H1 (cell line): ENCODE data around the gene ARHGEF3. TPM values are rescaled to one million over a fixed set of nuclear protein-coding genes. Genes with fewer than 3 reads are reported as not detected.

Source experiments
- CTCF ChIA-PET: fragments of 300-600 bp; sonication (Branson Sonifier 250); formaldehyde crosslinking; loops from one replicate; lab custom pipeline; 2021; ENCODE audit not compliant: partially characterized antibody; lab: Charles Lee
- POLR2A ChIA-PET: fragments of 300-600 bp; sonication (Branson Sonifier 250); formaldehyde crosslinking; loops from one replicate; lab custom pipeline; 2021; ENCODE audit warnings: inconsistent platforms; ENCODE audit not compliant: partially characterized antibody; lab: Charles Lee
- DNase-seq, 2 experiments: peaks; one replicate each; pipeline versions ENCODE4 v3.0.0 to v3.0.0-alpha.2; 2010 to 2022; ENCODE audit warnings: low spot score in 2 of 2, low read depth in 1 of 2, mixed read lengths in 1 of 2
- FAIRE-seq: peaks from 2 replicates; lab custom pipeline; 2011; peaks lifted over from hg19 to GRCh38; lab: Jason Lieb, UNC
- H2AFZ ChIP-seq: 2 replicates; pipeline ENCODE4 v1.8.1; 2012; ENCODE audit warnings: low read length, inconsistent platforms
- H2AK5ac ChIP-seq: 2 replicates; pipeline ENCODE4 v1.6.1; 2013; ENCODE audit warnings: low read depth, low read length
- H2BK120ac ChIP-seq: replicated peaks from 2 replicates; pipeline ENCODE3; 2013; ENCODE audit warnings: low read depth, low read length, inconsistent platforms
- H2BK12ac ChIP-seq: 2 replicates; pipeline ENCODE4 v1.6.1; 2013; ENCODE audit warnings: low read depth, low read length
- H2BK15ac ChIP-seq: 2 replicates; pipeline ENCODE4 v1.6.1; 2013; ENCODE audit warnings: low read length
- H2BK20ac ChIP-seq: 2 replicates; pipeline ENCODE4 v1.6.1; 2013; ENCODE audit warnings: low read length
- H2BK5ac ChIP-seq: 2 replicates; pipeline ENCODE4 v1.6.1; 2013; ENCODE audit warnings: low read depth, low read length
- H3K14ac ChIP-seq: 2 replicates; pipeline ENCODE4 v1.6.1; 2013; ENCODE audit warnings: inconsistent platforms; ENCODE audit not compliant: insufficient read length
- H3K18ac ChIP-seq: 2 replicates; pipeline ENCODE4 v1.6.1; 2013; ENCODE audit warnings: low read length; ENCODE audit errors: extremely low read depth
- H3K23ac ChIP-seq: 2 replicates; pipeline ENCODE4 v1.6.1; 2013; ENCODE audit warnings: inconsistent platforms; ENCODE audit not compliant: insufficient read length
- H3K23me2 ChIP-seq: 2 replicates; pipeline ENCODE4 v1.6.1; 2013; ENCODE audit warnings: low read depth, low read length
- H3K27ac ChIP-seq: 2 replicates; pipeline ENCODE4 v1.6.1; 2011; ENCODE audit warnings: low read depth, low read length, inconsistent platforms
- H3K27me3 ChIP-seq, 4 experiments: replicated peaks in 1 of 4; 1 replicate in 1 of 4; 2 replicates in 3 of 4; pipeline versions ENCODE4 v1.6.1 to v1.8.1; 2011 to 2013; ENCODE audit warnings: low read length in 3 of 4, mild to moderate bottlenecking in 3 of 4, inconsistent platforms in 2 of 4, mixed read lengths in 2 of 4, moderate library complexity in 1 of 4; ENCODE audit not compliant: control insufficient read depth in 3 of 4, insufficient read depth in 3 of 4; ENCODE audit errors: extremely low read depth in 1 of 4
- H3K36me3 ChIP-seq, 4 experiments: 2 replicates each; pipeline versions ENCODE4 v1.6.1 to v1.8.1; 2011 to 2013; ENCODE audit warnings: mild to moderate bottlenecking in 4 of 4, low read length in 3 of 4, moderate library complexity in 2 of 4, control low read depth in 1 of 4, inconsistent platforms in 1 of 4; ENCODE audit not compliant: insufficient read depth in 4 of 4, control insufficient read depth in 2 of 4
- H3K4ac ChIP-seq: replicated peaks from 2 replicates; pipeline ENCODE3; 2013; ENCODE audit warnings: low read length, low read depth, mixed read lengths, inconsistent platforms; ENCODE audit not compliant: insufficient read length
- H3K4me1 ChIP-seq, 4 experiments: replicated peaks in 1 of 4; 1 replicate in 1 of 4; 2 replicates in 3 of 4; pipeline versions ENCODE4 v1.6.1 to v1.8.1; 2011 to 2013; ENCODE audit warnings: low read length in 3 of 4, inconsistent platforms in 2 of 4, mixed read lengths in 1 of 4; ENCODE audit not compliant: insufficient read depth in 4 of 4, control insufficient read depth in 3 of 4
- H3K4me2 ChIP-seq, 2 experiments: 2 replicates each; pipeline versions ENCODE4 v1.6.1 to v1.8.1; 2011 to 2013; ENCODE audit warnings: low read depth in 2 of 2, low read length in 2 of 2, control low read depth in 1 of 2, inconsistent platforms in 1 of 2, mild to moderate bottlenecking in 1 of 2; ENCODE audit not compliant: insufficient read depth in 1 of 2
- H3K4me3 ChIP-seq, 4 experiments: fragments of 200-600, 300-600 bp in 1 of 4; sonication (generic), shearing (Covaris generic), sonication (Bioruptor Twin) in 1 of 4; 2 replicates each; pipeline versions ENCODE4 v1.5.1 to v1.8.1; 2011 to 2016; ENCODE audit warnings: low read length in 4 of 4, low read depth in 3 of 4, control low read depth in 2 of 4, inconsistent platforms in 2 of 4, mild to moderate bottlenecking in 2 of 4, mixed read lengths in 1 of 4, moderate library complexity in 1 of 4; ENCODE audit not compliant: insufficient read depth in 2 of 4; ENCODE audit errors: extremely low read depth in 1 of 4
- H3K56ac ChIP-seq: replicated peaks from 2 replicates; pipeline ENCODE3; 2013; ENCODE audit warnings: low read depth, mild to moderate bottlenecking, mixed read lengths, low read length, inconsistent platforms; ENCODE audit not compliant: insufficient read length
- H3K79me1 ChIP-seq: 2 replicates; pipeline ENCODE4 v1.6.1; 2013; ENCODE audit warnings: low read depth, low read length, control low read depth
- H3K79me2 ChIP-seq, 2 experiments: 2 replicates each; pipeline versions ENCODE4 v1.6.1 to v1.8.1; 2012 to 2013; ENCODE audit warnings: low read length in 2 of 2, mild to moderate bottlenecking in 2 of 2, inconsistent platforms in 1 of 2; ENCODE audit not compliant: insufficient read depth in 2 of 2, control insufficient read depth in 1 of 2
- H3K9ac ChIP-seq, 4 experiments: replicated peaks in 1 of 4; 1 replicate in 1 of 4; 2 replicates in 3 of 4; pipeline versions ENCODE4 v1.6.1 to v1.8.1; 2011 to 2013; ENCODE audit warnings: low read depth in 3 of 4, low read length in 3 of 4, control low read depth in 2 of 4, mild to moderate bottlenecking in 2 of 4, moderate library complexity in 2 of 4, inconsistent platforms in 1 of 4; ENCODE audit errors: extremely low read depth in 1 of 4
- H3K9me3 ChIP-seq, 2 experiments: 2 replicates each; pipeline versions ENCODE4 v1.6.1 to v1.8.1; 2012 to 2013; ENCODE audit warnings: mild to moderate bottlenecking in 2 of 2, moderate library complexity in 2 of 2, control low read depth in 1 of 2, inconsistent platforms in 1 of 2, low read depth in 1 of 2, low read length in 1 of 2, mixed read lengths in 1 of 2; ENCODE audit not compliant: insufficient read depth in 2 of 2
- H4K20me1 ChIP-seq, 2 experiments: replicated peaks in 1 of 2; 2 replicates each; pipeline versions ENCODE3 to v1.8.1; 2011 to 2013; ENCODE audit warnings: inconsistent platforms in 2 of 2, low read length in 2 of 2, mild to moderate bottlenecking in 1 of 2; ENCODE audit not compliant: insufficient read depth in 2 of 2, control insufficient read depth in 1 of 2
- H4K5ac ChIP-seq: 2 replicates; pipeline ENCODE4 v1.6.1; 2013; ENCODE audit warnings: low read length, low read depth, mixed read lengths, inconsistent platforms; ENCODE audit not compliant: insufficient read length
- H4K8ac ChIP-seq: 2 replicates; pipeline ENCODE4 v1.8.0; 2013; ENCODE audit warnings: mild to moderate bottlenecking, moderate library complexity, low read length, inconsistent platforms; ENCODE audit not compliant: insufficient read depth; ENCODE audit errors: extremely low read depth
- H4K91ac ChIP-seq: replicated peaks from 2 replicates; pipeline ENCODE3; 2013; ENCODE audit warnings: low read length, mixed read lengths, inconsistent platforms; ENCODE audit not compliant: insufficient read length
- BACH1 ChIP-seq: IDR thresholded peaks from 2 replicates; pipeline ENCODE4 v1.6.1; 2012; ENCODE audit warnings: low read length, improper control_type of control experiment
- CREB1 ChIP-seq: IDR thresholded peaks from 2 replicates; pipeline ENCODE4 v1.6.1; 2012; ENCODE audit warnings: inconsistent platforms
- EGR1 ChIP-seq: IDR thresholded peaks from 2 replicates; pipeline ENCODE4 v1.6.1; 2011; ENCODE audit warnings: low read depth, low read length, borderline replicate concordance
- EZH2 ChIP-seq: fragments of 200-600 bp; sonication (generic); IDR thresholded peaks from 2 replicates; pipeline ENCODE4 v1.7.1; 2012; ENCODE audit warnings: low read depth, mild to moderate bottlenecking, moderate library complexity, low read length, inconsistent platforms; ENCODE audit not compliant: severe bottlenecking
- HDAC6 ChIP-seq: IDR thresholded peaks from one replicate; pipeline ENCODE4 v1.7.1; 2012; ENCODE audit warnings: low read depth, mild to moderate bottlenecking, inconsistent platforms, low read length, moderate library complexity
- MAFK ChIP-seq: IDR thresholded peaks from 2 replicates; pipeline ENCODE4 v1.6.1; 2012; ENCODE audit warnings: low read depth, mild to moderate bottlenecking, improper control_type of control experiment, low read length
- MAX ChIP-seq: IDR thresholded peaks from 2 replicates; pipeline ENCODE4 v1.6.1; 2012; ENCODE audit warnings: inconsistent platforms
- POU5F1 ChIP-seq: IDR thresholded peaks from 2 replicates; pipeline ENCODE4 v1.6.1; 2011; ENCODE audit warnings: low read depth, mild to moderate bottlenecking, low read length, moderate library complexity
- RAD21 ChIP-seq, 2 experiments: IDR thresholded peaks in 1 of 2; conservative IDR thresholded peaks in 1 of 2; 2 replicates each; pipeline ENCODE4 v1.6.1; 2011; ENCODE audit warnings: low read depth in 2 of 2, low read length in 2 of 2, improper control_type of control experiment in 1 of 2, inconsistent platforms in 1 of 2, mild to moderate bottlenecking in 1 of 2, moderate library complexity in 1 of 2
- RBBP5 ChIP-seq: IDR thresholded peaks from 2 replicates; pipeline ENCODE4 v1.7.1; 2012; ENCODE audit warnings: low read depth, mild to moderate bottlenecking, inconsistent platforms, low read length, moderate library complexity, borderline replicate concordance
- SIX5 ChIP-seq: IDR thresholded peaks from 2 replicates; pipeline ENCODE4 v1.6.1; 2011; ENCODE audit warnings: mild to moderate bottlenecking, low read depth, low read length
- WGBS, 2 experiments: shearing (Covaris generic) in 1 of 2; methylation state at CpG; one replicate each; pipeline versions ENCODE4 v1.1.6 to v1.1.7; 2013 to 2015; ENCODE audit warnings: low lambda C conversion rate in 2 of 2, mixed read lengths in 2 of 2, inconsistent platforms in 1 of 2, low coverage in 1 of 2, missing lambda C conversion rate in 1 of 2; ENCODE audit not compliant: insufficient replicate concordance in 2 of 2, insufficient coverage in 1 of 2, insufficient read length in 1 of 2; ENCODE audit errors: extremely low coverage in 1 of 2, missing lambda C conversion rate in 1 of 2; 5-methylcytosine and 5-hydroxymethylcytosine counted together
- polyA plus RNA-seq, 7 experiments: library from polyadenylated mRNA; depleted of rRNA in 3 of 7; stranded (reverse) in 5 of 7; unstranded in 2 of 7; fragments of >200 nt in 5 of 7; fragments of 200-250 nt in 2 of 7; gene quantifications; 1 replicate in 5 of 7; 2 replicates in 1 of 7; 4 replicates in 1 of 7; pipeline versions ENCODE4 v1.2.1 to v1.2.3, GENCODE V29; 2011 to 2013; ENCODE audit warnings: missing spikeins in 2 of 7, mixed read lengths in 2 of 7
- total RNA-seq: library from RNA; stranded (reverse); fragmentation: NEBNext Ultra II Directional; extraction: Animal tissue kit (Norgen Biotek cat#: 25700); gene quantifications from 2 replicates; pipeline ENCODE4 v1.2.1, GENCODE V29; 2021
- TF ChIP-seq, protein P1 (sequence below): IDR thresholded peaks from 2 replicates; pipeline ENCODE4 v1.6.1; 2012; ENCODE audit warnings: low read length, inconsistent platforms

ARHGEF3 gene
- total and polyA plus RNA-seq, 2 of the 8 experiments (the other 6 are each of a cell fraction or from before 2014, with no cell fraction given): 2.8 to 6.0 TPM

- H3K4me2 ChIP-seq: no peak overlapping the region
- no peak overlapping the region for H2BK120ac ChIP-seq
- no peaks in the 10 kb centered on the region for H3K36me3 ChIP-seq
- H3K56ac ChIP-seq: no peak overlapping the region
- CTCF ChIA-PET: interaction anchor here (0.5 to 9.8 kb wide), 6 partner anchors 9 to 715 kb away, joined by 3 to 92 read pairs (median 44); no protein-coding TSS in a partner anchor
- no peaks in the 10 kb centered on the region for H3K9me3 ChIP-seq
- H3K23me2 ChIP-seq: peaks cover 7% of the 10 kb centered on the region
- H3K4me1 ChIP-seq: peaks cover 0 to 9% (median 3%) of the 10 kb centered on the region in 4 experiments; a peak in 4 of 7 replicates
- no peak overlapping the region for H3K23ac ChIP-seq
- no peak overlapping the region for H3K14ac ChIP-seq
- no peak overlapping the region for H3K4me3 ChIP-seq
- H3K18ac ChIP-seq: no peak overlapping the region
- H4K20me1 ChIP-seq: peaks cover 0 to 4% of the 10 kb centered on the region in 2 experiments
- POLR2A ChIA-PET: no interaction called here
- peaks cover 0 to 11% (median 7%) of the 10 kb centered on the region in 4 experiments; a peak in 3 of 7 replicates for H3K27me3 ChIP-seq
- no peak overlapping the region for H3K4ac ChIP-seq
- no peak overlapping the region for H4K5ac ChIP-seq
- no peak overlapping the region for H2BK15ac ChIP-seq
- H3K27ac ChIP-seq: no peak overlapping the region
- H3K79me1 ChIP-seq: no peaks in the 10 kb centered on the region
- no peaks in the 10 kb centered on the region for H3K79me2 ChIP-seq
- DNase-seq (no peak), FAIRE-seq (no peak)
- H2AK5ac ChIP-seq: no peak overlapping the region
- no peak overlapping the region for H2AFZ ChIP-seq
- no peak overlapping the region for H4K8ac ChIP-seq
- no peak overlapping the region for H4K91ac ChIP-seq
- H2BK20ac ChIP-seq: no peak overlapping the region
- no peak overlapping the region for H3K9ac ChIP-seq
- no peak overlapping the region for H2BK12ac ChIP-seq
- H2BK5ac ChIP-seq: no peak overlapping the region
- 96% methylated on average over 1 of the region's 1 CpG; no CpG with 5 or more reads in 1 of the 2 experiments for WGBS, 2 experiments
- TF ChIP-seq RAD21 (IDR thresholded peaks at IDR 0.05 in 1 of 2, conservative IDR thresholded peaks at IDR 0.05 in 1 of 2; ENCODE audit: low read depth in 2 of 2, low read length in 2 of 2): no peak
- TF ChIP-seq MAX: no peak
- TF ChIP-seq, protein P1, sequence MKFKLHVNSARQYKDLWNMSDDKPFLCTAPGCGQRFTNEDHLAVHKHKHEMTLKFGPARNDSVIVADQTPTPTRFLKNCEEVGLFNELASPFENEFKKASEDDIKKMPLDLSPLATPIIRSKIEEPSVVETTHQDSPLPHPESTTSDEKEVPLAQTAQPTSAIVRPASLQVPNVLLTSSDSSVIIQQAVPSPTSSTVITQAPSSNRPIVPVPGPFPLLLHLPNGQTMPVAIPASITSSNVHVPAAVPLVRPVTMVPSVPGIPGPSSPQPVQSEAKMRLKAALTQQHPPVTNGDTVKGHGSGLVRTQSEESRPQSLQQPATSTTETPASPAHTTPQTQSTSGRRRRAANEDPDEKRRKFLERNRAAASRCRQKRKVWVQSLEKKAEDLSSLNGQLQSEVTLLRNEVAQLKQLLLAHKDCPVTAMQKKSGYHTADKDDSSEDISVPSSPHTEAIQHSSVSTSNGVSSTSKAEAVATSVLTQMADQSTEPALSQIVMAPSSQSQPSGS: no peak
- no peak for TF ChIP-seq RBBP5
- TF ChIP-seq MAFK: no peak; the same call in 1 of the 2 replicates
- TF ChIP-seq CREB1: no peak
- no peak for TF ChIP-seq SIX5
- TF ChIP-seq POU5F1: no peak
- TF ChIP-seq HDAC6: no peak
- no peak for TF ChIP-seq BACH1
- TF ChIP-seq EZH2: no peak
- no peak for TF ChIP-seq EGR1
These were observed 1.0 kb upstream of the ARHGEF3 start for GRCh38 chr3:56802790-56803189.
